Right lobe of liver (tissue), 6 donors: ENCODE data around the gene SOHLH1. TPM values are rescaled to one million over a fixed set of nuclear protein-coding genes. Genes with fewer than 3 reads are reported as not detected.

ENCODE experiments used
- ATAC-seq, 4 donors: fragments of 200-7000 bp; cut with Tn5 transposase; one replicate each; pipeline ENCODE4 v1.9.1; 2020; ENCODE audit warnings: mild to moderate bottlenecking in 4 of 4, moderate library complexity in 4 of 4
- DNase-seq, 3 donors: peaks; one replicate each; pipeline ENCODE4 v3.0.0-alpha.2; 2020
- H3K27ac ChIP-seq, 3 donors: fragments of 200-600 bp; one replicate each; pipeline ENCODE4 v1.8.0; 2022
- H3K27me3 ChIP-seq, 2 donors: fragments of 200-600 bp; one replicate each; pipeline ENCODE4 v1.8.0; 2022
- H3K36me3 ChIP-seq, 4 donors: fragments of 200-600 bp; sonication (generic) in 1 of 4; one replicate each; pipeline versions ENCODE4 v1.5.1 to v1.8.0; 2017 to 2022; ENCODE audit warnings: control low read depth in 1 of 4
- H3K4me1 ChIP-seq, 4 donors: fragments of 200-600 bp; sonication (generic) in 1 of 4; one replicate each; pipeline versions ENCODE4 v1.5.1 to v1.8.0; 2017 to 2022; ENCODE audit warnings: control low read depth in 1 of 4
- H3K4me3 ChIP-seq, 3 donors: fragments of 200-600 bp; one replicate each; pipeline ENCODE4 v1.8.0; 2022
- H3K9me3 ChIP-seq, 4 donors: fragments of 200-600 bp; sonication (generic) in 1 of 4; one replicate each; pipeline versions ENCODE4 v1.5.1 to v1.8.0; 2017 to 2022; ENCODE audit warnings: control low read depth in 1 of 4
- CTCF ChIP-seq, 4 donors: fragments of 200-600 bp in 3 of 4; fragments of 450-650 bp in 1 of 4; IDR thresholded peaks; one replicate each; pipeline versions ENCODE4 v1.5.1 to v1.8.0; 2016 to 2022; ENCODE audit warnings: antibody characterized with exemption in 4 of 4, mild to moderate bottlenecking in 2 of 4
- POLR2A ChIP-seq: fragments of 450-650 bp; IDR thresholded peaks from one replicate; pipeline ENCODE4 v1.6.1; 2017; ENCODE audit warnings: antibody characterized with exemption, mild to moderate bottlenecking
- WGBS: methylation state at CpG from one replicate; pipeline ENCODE4 v1.1.6; 2018; ENCODE audit warnings: low coverage, low lambda C conversion rate; ENCODE audit not compliant: insufficient coverage; ENCODE audit errors: missing lambda C conversion rate; 5-methylcytosine and 5-hydroxymethylcytosine counted together
- intact Hi-C, 2 donors: fragments of 100-400 bp; cut with DNase I; formaldehyde crosslinking; loops; one replicate each; pipeline versions ENCODE4 v1.11.2 to v1.14.1; 2022
- total RNA-seq, 6 experiments: library from RNA; depleted of rRNA in 2 of 6; stranded (reverse); fragments of >200 nt in 2 of 6; fragmentation: NEBNext Ultra II Directional in 3 of 6; extraction: Animal tissue kit (Norgen Biotek cat#: 25700) in 3 of 6; gene quantifications; one replicate each; pipeline versions ENCODE4 v1.1.0 to v1.2.4, GENCODE V29; 2016 to 2023
- donor health status: DM: no; HTN: yes; CAD: no.
- donor health status: DM: no; HTN: no; CAD: no.
- donor health status: DM: no; HTN: no; CAD: no.
- donor health status: DM: no; HTN: yes; CAD: no.
- donor health status: DM: no; HTN: yes; CAD: no.

The SOHLH1 gene
- total RNA-seq, 6 experiments from 2014 or later = not detected

- H3K4me3 ChIP-seq = no peak overlapping the region
- TF ChIP-seq CTCF (IDR thresholded peaks at IDR 0.05) (no peak), POLR2A (no peak)
- H3K27ac ChIP-seq = no peak overlapping the region
- no peaks in the 10 kb centered on the region for H3K36me3 ChIP-seq
- DNase-seq (no peak), ATAC-seq (peak in 1 of 4 donors; percentile 64)
- peaks cover 0 to 5% (median 0%) of the 10 kb centered on the region in 4 donors for H3K4me1 ChIP-seq
- H3K27me3 ChIP-seq = peaks cover 0 to 9% of the 10 kb centered on the region in 2 donors
- H3K9me3 ChIP-seq = no peaks in the 10 kb centered on the region
- WGBS = 30% methylated on average over 13 of the region's 15 CpGs
- intact Hi-C loops = no loop called here
Observed at GRCh38 chr9:135700525-135700924, 1.2 kb upstream of the SOHLH1 start.

- WGBS = no CpG with 5 or more reads among the region's 19 CpGs
- Histone ChIP-seq H3K9me3 (no peaks in the 10 kb centered on the region), H3K4me1 (peaks cover 0 to 5% (median 0%) of the 10 kb centered on the region in 4 donors), H3K27ac (no peak overlapping the region), H3K36me3 (no peaks in the 10 kb centered on the region), H3K4me3 (no peak overlapping the region), H3K27me3 (peaks cover 0 to 9% of the 10 kb centered on the region in 2 donors)
- TF ChIP-seq CTCF (IDR thresholded peaks at IDR 0.05) (no peak), POLR2A (no peak)
- no peak for DNase-seq
- ATAC-seq = no peak
- intact Hi-C loops = no loop called here
Observed at GRCh38 chr9:135698767-135699166, 514 bp downstream of the SOHLH1 start.

DNA sequence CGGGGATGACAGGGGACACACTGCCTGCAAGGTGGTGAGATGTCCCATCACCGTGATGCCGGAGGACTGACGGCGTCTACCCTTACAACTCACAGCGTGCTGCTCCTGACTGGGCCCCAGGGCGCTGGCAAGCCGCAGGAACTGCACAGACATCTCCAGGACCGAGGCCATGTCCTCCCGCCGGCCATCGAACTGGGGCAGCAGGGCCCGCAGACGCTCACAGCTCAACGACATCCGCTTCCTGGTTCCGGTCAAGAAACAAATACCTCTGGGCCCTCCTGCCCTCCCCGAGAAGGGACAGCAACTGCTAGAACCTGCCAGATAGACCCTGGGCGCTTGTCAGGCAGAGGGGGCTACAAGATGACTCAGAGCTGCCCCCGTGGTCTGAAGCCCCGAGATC is 1.0 kb downstream of the SOHLH1 start:
- no peak for ATAC-seq
- Histone ChIP-seq H3K27me3 (peaks cover 0 to 9% of the 10 kb centered on the region in 2 donors), H3K27ac (no peak overlapping the region), H3K4me3 (no peak overlapping the region), H3K36me3 (no peaks in the 10 kb centered on the region), H3K9me3 (no peaks in the 10 kb centered on the region), H3K4me1 (peaks cover 0 to 5% (median 0%) of the 10 kb centered on the region in 4 donors)
- no peak for DNase-seq
- intact Hi-C loops = no loop called here
- TF ChIP-seq POLR2A = no peak
- WGBS = 50% methylated on average over 2 of the region's 21 CpGs

DNA sequence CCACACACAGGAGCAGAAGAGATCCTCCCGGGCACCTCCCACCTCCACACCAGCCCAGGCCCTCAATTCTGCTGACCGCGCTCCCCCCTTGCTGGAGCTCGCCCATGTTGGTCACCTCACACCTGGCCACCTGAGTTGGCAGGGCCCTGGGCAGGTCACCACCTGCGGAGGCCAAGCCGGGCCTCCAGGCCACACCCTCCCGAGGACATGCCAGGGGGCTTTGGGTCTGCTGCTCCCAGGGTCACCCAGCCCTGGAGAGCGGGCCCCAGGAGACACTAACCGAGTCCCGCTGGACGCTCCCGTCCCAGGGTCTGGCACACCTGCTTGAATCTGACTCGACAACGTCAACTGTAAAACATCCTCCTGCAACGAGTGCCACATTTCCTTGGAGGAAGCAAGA is 2.1 kb downstream of the SOHLH1 start:
- Histone ChIP-seq H3K9me3 (no peaks in the 10 kb centered on the region), H3K4me1 (peaks cover 0 to 5% (median 0%) of the 10 kb centered on the region in 4 donors), H3K36me3 (no peaks in the 10 kb centered on the region), H3K27me3 (peaks cover 0 to 8% of the 10 kb centered on the region in 2 donors), H3K4me3 (no peak overlapping the region), H3K27ac (no peak overlapping the region)
- 43% methylated on average over 4 of the region's 15 CpGs for WGBS
- DNase-seq = no peak
- ATAC-seq = no peak
- TF ChIP-seq POLR2A = no peak
- no peak for TF ChIP-seq CTCF (IDR thresholded peaks at IDR 0.05)
- intact Hi-C loops = no loop called here

GRCh38 chr9:135696446-135696845 is 2.8 kb downstream of the SOHLH1 start:
- Histone ChIP-seq H3K9me3 (no peaks in the 10 kb centered on the region), H3K4me3 (no peak overlapping the region), H3K27ac (no peak overlapping the region), H3K4me1 (no peaks in the 10 kb centered on the region), H3K27me3 (peaks cover 0 to 3% of the 10 kb centered on the region in 2 donors), H3K36me3 (no peaks in the 10 kb centered on the region)
- ATAC-seq (no peak), DNase-seq (no peak)
- WGBS = 82% methylated on average over 6 of the region's 16 CpGs
- no peak for TF ChIP-seq POLR2A
- TF ChIP-seq CTCF (IDR thresholded peaks at IDR 0.05) = no peak
- intact Hi-C loops = no loop called here
